Stimulated activated CD8-positive, alpha-beta memory T cell treated with anti-CD3 and anti-CD28 coated beads, Interleukin-4, amount 100 ng/mL, for 1 hour (primary cell): ENCODE results near the gene UPB1.

Experiments used
- DNase-seq, 2 donors: peaks; one replicate each; pipeline ENCODE4 v3.0.0-alpha.2; 2020; ENCODE audit warnings: low read depth in 2 of 2, low spot score in 1 of 2

The UPB1 gene

GRCh38 chr22:24563246-24563645 is 68.1 kb downstream of the UPB1 start:
- DNase-seq, result no peak

GRCh38 chr22:24564376-24565058 is 69.4 kb downstream of the UPB1 start:
- DNase-seq, result no peak

GRCh38 chr22:24565077-24565476 is 69.9 kb downstream of the UPB1 start:
- no peak for DNase-seq

- no peak for DNase-seq
Measured at GRCh38 chr22:24566899-24567511, 71.9 kb downstream of the UPB1 start.

- DNase-seq, result no peak
Measured at GRCh38 chr22:24567668-24568067, 72.5 kb downstream of the UPB1 start.

- DNase-seq, result no peak
Measured at GRCh38 chr22:24571266-24571665, 76.1 kb downstream of the UPB1 start.

- DNase-seq, result no peak
Measured at GRCh38 chr22:24576778-24577177, 81.6 kb downstream of the UPB1 start.
